Measurements from ENCODE around the gene CD300LF. TPM values are rescaled to one million over a fixed set of nuclear protein-coding genes. Genes with fewer than 3 reads are reported as not detected.

Gene CD300LF
- total and polyA plus RNA-seq, 2 experiments from 2014 or later: not detected

GRCh38 chr17:74734256-74734655 lies 21.5 kb upstream of the CD300LF start (continued):
- TF ChIP-seq REST (IDR thresholded peaks at IDR 0.05; ENCODE audit: unreplicated experiment) (no peak), CTCF (conservative IDR thresholded peaks at IDR 0.05; ENCODE audit: low read depth in 2 of 2) (no peak), ZNF114 (CRISPR knock-in tag; IDR thresholded peaks at IDR 0.05) (no peak), ZNF331 (CRISPR knock-in tag; IDR thresholded peaks at IDR 0.05; ENCODE audit: low read depth) (no peak)

- no peak for DNase-seq (ENCODE audit: low spot score)
- Histone ChIP-seq H3K4me3 (no peak overlapping the region), H3K36me3 (ENCODE audit: insufficient read depth) (no peaks in the 10 kb centered on the region), H3K4me2 (no peak overlapping the region), H3K27me3 (ENCODE audit: insufficient read depth) (peaks cover 11% of the 10 kb centered on the region; the same call in 1 of the 2 replicates), H2AFZ (no peak overlapping the region), H3K9me2 (ENCODE audit: insufficient read depth) (no peaks in the 10 kb centered on the region), H3K79me2 (replicated peaks; ENCODE audit: insufficient read depth) (no peaks in the 10 kb centered on the region), H3F3A (replicated peaks; ENCODE audit: low read depth) (peaks cover 17% of the 10 kb centered on the region), H3K27ac (ENCODE audit: low read depth) (no peak overlapping the region), H4K20me1 (replicated peaks; ENCODE audit: insufficient read depth) (no peaks in the 10 kb centered on the region), H3K4me1 (ENCODE audit: insufficient read depth) (peaks cover 12% of the 10 kb centered on the region)
- Mint-ChIP-seq H3K4me3 (no peak overlapping the region), H3K36me3 (ENCODE audit: low read depth) (no peaks in the 10 kb centered on the region), H3K27ac (no peak overlapping the region), H3K27me3 (ENCODE audit: insufficient read depth, low read depth, poor library complexity) (peaks cover 19% of the 10 kb centered on the region), H3K9me3 (no peaks in the 10 kb centered on the region), H3K4me1 (peaks cover 17% of the 10 kb centered on the region)
- no peak for ATAC-seq
- no peak for TF ChIP-seq JUNB (IDR thresholded peaks at IDR 0.05; ENCODE audit: unreplicated experiment)
- TF ChIP-seq EZH2phosphoT487 (IDR thresholded peaks at IDR 0.05; ENCODE audit: unreplicated experiment): no peak
- no peak for TF ChIP-seq CREB1 (CRISPR knock-in tag; IDR thresholded peaks at IDR 0.05; ENCODE audit: low read depth)
- TF ChIP-seq POLR2AphosphoS5 (IDR thresholded peaks at IDR 0.05; ENCODE audit: low read depth): no peak
- no peak for TF ChIP-seq ETS1 (IDR thresholded peaks at IDR 0.05)
- no peak for TF ChIP-seq CTCF (conservative IDR thresholded peaks at IDR 0.05; ENCODE audit: low read depth in 2 of 2)
Observed at GRCh38 chr17:74733365-74734122, 20.8 kb upstream of the CD300LF start.

All from GM23338 (cell line).